Activated naive CD4-positive, alpha-beta T cell treated with anti-CD3 and anti-CD28 coated beads, Interleukin-2, amount 50 U/mL, for 24 hours (primary cell): ENCODE data around the gene RASA3.

ENCODE experiments used
- H3K27ac Mint-ChIP-seq: one replicate; pipeline ENCODE4 v1.8.0; 2021; ENCODE audit warnings: mild to moderate bottlenecking, mixed read lengths
- H3K27me3 Mint-ChIP-seq: one replicate; pipeline ENCODE4 v1.8.0; 2021; ENCODE audit warnings: mixed read lengths
- H3K36me3 Mint-ChIP-seq: one replicate; pipeline ENCODE4 v1.8.0; 2021; ENCODE audit warnings: mixed read lengths
- H3K4me1 Mint-ChIP-seq: one replicate; pipeline ENCODE4 v1.8.0; 2021; ENCODE audit warnings: mixed read lengths
- H3K4me3 Mint-ChIP-seq: one replicate; pipeline ENCODE4 v1.8.0; 2021; ENCODE audit warnings: mild to moderate bottlenecking, mixed read lengths
- H3K9me3 Mint-ChIP-seq: one replicate; pipeline ENCODE4 v1.8.0; 2021; ENCODE audit warnings: mixed read lengths

Gene RASA3

GRCh38 chr13:113946409-113947181 lies 185.8 kb downstream of the RASA3 start:
- Mint-ChIP-seq H3K27me3 (no peaks in the 10 kb centered on the region), H3K4me3 (no peak overlapping the region), H3K27ac (no peak overlapping the region), H3K4me1 (peaks cover 10% of the 10 kb centered on the region), H3K36me3 (no peaks in the 10 kb centered on the region), H3K9me3 (no peaks in the 10 kb centered on the region)

DNA sequence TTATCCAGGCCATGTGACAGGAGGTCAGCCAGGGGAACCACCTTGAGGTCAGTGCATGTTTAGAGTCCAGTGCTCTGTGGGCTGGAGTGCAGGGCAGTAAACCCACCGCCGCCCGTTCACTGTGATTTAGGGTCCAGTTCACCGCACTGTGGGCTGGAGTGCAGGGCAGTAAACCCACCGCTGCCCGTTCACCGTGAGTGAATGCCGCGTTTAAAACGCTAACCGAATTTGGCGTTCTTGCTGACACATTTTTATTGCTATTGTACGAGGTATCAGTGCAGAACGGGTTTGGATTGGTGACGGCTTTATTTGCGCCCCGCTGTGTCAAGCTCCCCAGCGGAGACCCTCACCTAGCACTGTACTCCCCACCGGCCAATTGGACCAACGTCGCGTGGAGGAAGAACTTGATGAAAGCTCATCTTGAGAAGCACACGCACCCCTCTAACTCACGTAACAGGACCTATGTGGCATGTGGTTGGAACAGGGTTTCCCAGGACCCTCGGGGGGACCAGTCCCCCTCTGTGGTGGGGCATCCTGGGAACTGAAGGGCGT lies 186.5 kb downstream of the RASA3 start:
- Mint-ChIP-seq H3K27me3 (no peaks in the 10 kb centered on the region), H3K4me3 (no peak overlapping the region), H3K9me3 (no peaks in the 10 kb centered on the region), H3K4me1 (peaks cover 8% of the 10 kb centered on the region), H3K36me3 (no peaks in the 10 kb centered on the region), H3K27ac (no peak overlapping the region)

DNA sequence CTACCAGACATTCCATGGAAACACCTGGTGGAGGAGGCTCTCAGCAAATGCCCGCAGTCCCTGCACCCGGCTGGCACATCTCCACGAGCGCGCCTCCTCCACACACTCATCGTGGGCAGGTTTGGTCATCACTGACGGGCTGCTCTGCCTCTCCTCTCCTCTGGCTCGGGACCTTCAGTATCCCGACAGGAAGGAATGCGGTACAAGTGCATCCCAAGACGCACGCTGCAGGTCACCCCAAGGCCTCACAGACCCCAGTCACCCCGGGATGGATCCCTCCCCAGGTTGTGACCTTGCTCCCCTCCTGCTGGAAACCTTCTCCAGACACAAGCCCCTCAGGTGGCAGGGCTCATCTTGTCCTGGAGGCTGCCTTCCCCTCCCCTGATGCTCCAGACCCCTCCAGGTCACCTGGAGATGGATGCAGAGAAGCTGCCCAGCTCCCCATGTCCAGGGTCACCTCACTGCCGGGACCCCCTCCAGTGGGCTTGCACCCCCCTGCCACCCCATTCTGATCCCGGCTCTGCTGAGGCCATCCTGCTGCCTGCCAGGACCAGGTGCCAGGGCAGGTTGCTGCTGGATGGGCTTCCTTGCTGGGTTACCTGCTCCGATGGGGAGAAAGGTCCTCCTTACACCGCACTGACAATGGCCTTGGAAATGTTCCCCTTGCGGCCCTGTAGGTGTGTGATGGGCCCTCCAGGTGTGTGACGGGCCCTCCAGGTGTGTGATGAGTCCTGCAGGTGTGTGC lies 188.4 kb downstream of the RASA3 start:
- no peaks in the 10 kb centered on the region for H3K27me3 Mint-ChIP-seq
- H3K4me3 Mint-ChIP-seq = no peak overlapping the region
- H3K36me3 Mint-ChIP-seq = no peaks in the 10 kb centered on the region
- H3K27ac Mint-ChIP-seq = peak overlapping the region; percentile 51
- peaks cover 2% of the 10 kb centered on the region for H3K4me1 Mint-ChIP-seq
- H3K9me3 Mint-ChIP-seq = no peaks in the 10 kb centered on the region

- Mint-ChIP-seq H3K27ac (no peak overlapping the region), H3K4me1 (no peaks in the 10 kb centered on the region)
Measured at GRCh38 chr13:113942591-113943103, 189.8 kb downstream of the RASA3 start.

DNA sequence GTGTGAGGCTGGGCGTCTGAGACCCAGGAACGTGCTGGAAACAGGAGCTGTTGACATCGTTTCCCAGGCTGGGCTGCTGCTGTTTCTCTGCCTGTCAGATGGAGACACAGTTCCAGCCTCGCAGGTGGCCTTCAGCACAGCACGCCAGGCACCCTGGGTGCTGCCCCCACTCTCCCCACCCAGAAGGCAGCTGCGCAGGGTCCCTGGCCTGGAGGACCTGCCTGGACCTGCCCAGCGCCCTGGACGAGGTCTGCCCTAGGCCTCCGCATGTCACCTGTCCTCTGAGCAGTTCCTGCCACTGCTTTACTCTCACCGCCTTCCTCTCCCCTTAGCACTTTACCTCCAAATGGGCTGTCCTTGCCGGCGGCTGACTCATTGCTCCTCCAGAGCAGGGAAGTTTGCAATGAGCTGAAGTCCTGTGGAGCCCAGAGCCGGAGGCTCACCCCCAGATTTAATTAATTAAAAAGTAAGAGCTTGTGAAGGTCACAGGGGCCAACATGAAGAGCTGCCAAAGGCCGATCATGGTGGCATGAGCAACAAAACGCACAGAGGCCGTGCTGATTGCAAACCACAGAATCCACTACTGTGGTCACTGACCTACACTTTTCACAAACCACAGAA lies 190.7 kb downstream of the RASA3 start:
- H3K36me3 Mint-ChIP-seq = no peaks in the 10 kb centered on the region
- no peaks in the 10 kb centered on the region for H3K9me3 Mint-ChIP-seq
- H3K4me3 Mint-ChIP-seq = no peak overlapping the region
- no peak overlapping the region for H3K27ac Mint-ChIP-seq
- H3K27me3 Mint-ChIP-seq = no peaks in the 10 kb centered on the region
- H3K4me1 Mint-ChIP-seq = no peaks in the 10 kb centered on the region

More at GRCh38 chr13:113942591-113943103, 189.8 kb downstream of the RASA3 start:
- Mint-ChIP-seq H3K36me3 (no peaks in the 10 kb centered on the region), H3K27me3 (no peaks in the 10 kb centered on the region), H3K9me3 (no peaks in the 10 kb centered on the region), H3K4me3 (no peak overlapping the region)

DNA sequence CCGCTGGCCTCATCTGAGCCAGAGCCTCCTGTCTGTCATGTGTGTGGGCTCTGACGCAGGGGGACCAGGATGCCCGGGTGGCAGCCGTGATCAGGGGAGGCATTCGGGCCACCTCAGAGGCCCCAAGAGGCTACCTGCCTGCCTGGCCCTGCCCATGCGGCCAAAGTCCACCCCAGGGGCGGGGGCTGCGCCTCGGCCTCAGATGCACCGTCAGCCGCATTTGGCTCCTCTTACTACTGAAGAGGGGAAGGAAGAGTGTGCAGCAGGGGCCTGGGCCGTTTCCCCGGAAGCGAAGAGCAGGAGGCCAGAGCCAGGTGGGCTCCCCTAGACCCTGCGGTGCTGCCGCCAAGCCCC lies 192.5 kb downstream of the RASA3 start:
- no peaks in the 10 kb centered on the region for H3K36me3 Mint-ChIP-seq
- H3K27me3 Mint-ChIP-seq = no peaks in the 10 kb centered on the region
- no peaks in the 10 kb centered on the region for H3K4me1 Mint-ChIP-seq
- H3K27ac Mint-ChIP-seq = no peak overlapping the region
- H3K4me3 Mint-ChIP-seq = no peak overlapping the region
- no peaks in the 10 kb centered on the region for H3K9me3 Mint-ChIP-seq

- H3K4me3 Mint-ChIP-seq = no peak overlapping the region
Measured at GRCh38 chr13:113939129-113939943, 193.1 kb downstream of the RASA3 start.

GRCh38 chr13:113938716-113939115 lies 193.7 kb downstream of the RASA3 start:
- no peaks in the 10 kb centered on the region for H3K4me1 Mint-ChIP-seq
- H3K36me3 Mint-ChIP-seq = no peaks in the 10 kb centered on the region
- no peak overlapping the region for H3K4me3 Mint-ChIP-seq
- H3K27ac Mint-ChIP-seq = no peak overlapping the region
- no peaks in the 10 kb centered on the region for H3K9me3 Mint-ChIP-seq
- H3K27me3 Mint-ChIP-seq = no peaks in the 10 kb centered on the region

More at GRCh38 chr13:113939129-113939943, 193.1 kb downstream of the RASA3 start:
- H3K27ac Mint-ChIP-seq = no peak overlapping the region
- no peaks in the 10 kb centered on the region for H3K27me3 Mint-ChIP-seq
- no peaks in the 10 kb centered on the region for H3K4me1 Mint-ChIP-seq
- H3K36me3 Mint-ChIP-seq = no peaks in the 10 kb centered on the region
- H3K9me3 Mint-ChIP-seq = no peaks in the 10 kb centered on the region

DNA sequence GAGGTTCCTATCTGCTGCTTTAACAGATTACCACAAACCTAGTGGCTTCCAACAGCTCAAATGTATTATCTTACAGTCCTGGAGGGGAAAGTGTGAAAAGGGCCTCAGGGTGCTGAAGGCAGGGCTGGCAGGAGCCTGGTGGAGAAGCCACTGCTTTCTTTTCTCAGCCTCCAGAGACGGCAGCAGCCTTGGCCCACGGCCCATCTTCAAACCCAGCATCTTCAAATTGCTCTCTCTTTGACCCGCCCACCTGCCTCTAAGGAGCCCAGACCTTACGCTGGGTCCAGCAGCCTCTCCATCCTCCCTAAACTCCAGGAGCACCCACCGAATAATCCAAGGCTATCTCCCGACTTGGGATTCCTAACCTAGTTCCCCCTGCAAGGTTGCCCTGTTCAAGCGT lies 194.2 kb downstream of the RASA3 start:
- H3K27ac Mint-ChIP-seq = no peak overlapping the region
- H3K36me3 Mint-ChIP-seq = no peaks in the 10 kb centered on the region
- H3K9me3 Mint-ChIP-seq = no peaks in the 10 kb centered on the region
- no peak overlapping the region for H3K4me3 Mint-ChIP-seq
- no peaks in the 10 kb centered on the region for H3K4me1 Mint-ChIP-seq
- no peaks in the 10 kb centered on the region for H3K27me3 Mint-ChIP-seq

GRCh38 chr13:113937527-113938180 lies 194.8 kb downstream of the RASA3 start:
- Mint-ChIP-seq H3K36me3 (no peaks in the 10 kb centered on the region), H3K4me1 (no peaks in the 10 kb centered on the region), H3K9me3 (no peaks in the 10 kb centered on the region)

DNA sequence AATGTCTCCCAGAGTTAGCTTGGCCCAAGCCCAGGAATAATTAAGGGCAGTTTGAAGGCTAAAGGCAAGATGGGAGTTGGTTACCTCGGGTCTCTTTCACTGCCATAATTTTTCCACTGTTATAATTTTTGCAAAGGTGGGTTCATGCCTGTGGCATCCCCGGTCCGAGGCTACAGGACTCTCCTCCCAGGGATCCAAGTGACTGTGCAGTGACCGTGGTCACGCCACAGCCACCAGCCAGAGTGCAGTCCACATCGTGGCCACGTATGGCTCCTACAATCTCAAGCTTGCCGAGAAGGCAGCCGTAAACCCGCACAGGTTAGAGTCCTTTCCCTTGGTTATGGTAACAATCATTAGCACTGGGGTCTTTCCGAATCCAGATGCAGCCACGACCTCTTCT lies 195.3 kb downstream of the RASA3 start:
- Mint-ChIP-seq H3K4me1 (no peaks in the 10 kb centered on the region), H3K4me3 (no peak overlapping the region), H3K27ac (no peak overlapping the region), H3K9me3 (no peaks in the 10 kb centered on the region), H3K36me3 (no peaks in the 10 kb centered on the region), H3K27me3 (no peaks in the 10 kb centered on the region)

More at GRCh38 chr13:113937527-113938180, 194.8 kb downstream of the RASA3 start:
- Mint-ChIP-seq H3K27me3 (no peaks in the 10 kb centered on the region), H3K27ac (no peak overlapping the region), H3K4me3 (no peak overlapping the region)

DNA sequence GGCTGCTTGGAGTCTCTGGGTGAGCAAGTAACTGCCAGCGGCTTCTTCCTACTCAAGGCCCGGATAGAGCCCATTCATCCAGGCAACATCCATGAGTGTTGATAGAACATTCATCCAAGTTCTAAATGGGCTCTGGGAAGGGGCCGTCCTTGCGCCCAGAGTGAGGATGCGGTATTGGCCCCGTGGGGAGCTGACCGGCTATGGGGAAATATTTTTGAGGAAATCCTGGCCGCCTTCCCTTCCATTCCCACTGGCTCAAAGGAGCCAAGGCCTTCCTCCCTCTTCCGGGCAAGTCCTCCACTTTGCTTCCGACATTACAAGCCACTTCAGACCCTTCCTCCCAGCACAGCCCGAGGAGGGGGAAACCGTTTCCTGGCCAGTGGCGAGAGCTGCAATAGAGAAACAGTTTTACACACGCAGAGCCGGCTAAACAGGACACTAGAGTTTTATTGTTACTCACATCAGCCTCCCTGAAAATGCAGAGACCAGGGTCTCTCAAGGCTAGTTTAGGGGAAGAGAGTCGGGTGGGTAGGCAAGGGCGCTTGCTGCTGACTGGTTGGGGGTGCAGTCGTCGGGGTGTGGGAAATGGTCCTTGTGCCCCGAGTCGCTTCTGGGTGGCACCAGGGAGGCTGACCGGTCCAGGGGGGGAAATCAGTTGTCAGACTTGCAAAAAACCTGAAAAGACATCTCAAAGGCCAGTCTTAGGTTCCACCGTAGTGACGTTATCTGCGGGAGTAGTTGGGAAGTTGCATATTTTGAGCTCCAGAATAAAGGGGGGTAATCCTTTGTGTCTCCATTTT lies 196.1 kb downstream of the RASA3 start:
- Mint-ChIP-seq H3K4me1 (no peaks in the 10 kb centered on the region), H3K36me3 (no peaks in the 10 kb centered on the region), H3K27ac (no peak overlapping the region), H3K4me3 (no peak overlapping the region), H3K27me3 (no peaks in the 10 kb centered on the region), H3K9me3 (no peaks in the 10 kb centered on the region)

- Mint-ChIP-seq H3K27me3 (no peaks in the 10 kb centered on the region), H3K4me3 (no peak overlapping the region), H3K9me3 (no peaks in the 10 kb centered on the region), H3K27ac (peak overlapping the region; percentile 4), H3K36me3 (no peaks in the 10 kb centered on the region), H3K4me1 (no peaks in the 10 kb centered on the region)
Measured at GRCh38 chr13:113935001-113935844, 197.2 kb downstream of the RASA3 start.
